Stimulated activated naive CD8-positive, alpha-beta T cell treated with anti-CD3 and anti-CD28 coated beads, Interleukin-15, Interleukin-2, amounts not matched to agents 100 U/mL and 50 U/mL, for 24 hours (primary cell): ENCODE data around the gene GANAB.
A peak's percentile ranks its signal among the peaks of the same experiment; 100 is the strongest.
"Not testable (repeated sequence)": the region's sequence is repeated elsewhere in the genome, so short reads cannot be mapped to it uniquely, and the experiment has no call there.

Experiments used
- ATAC-seq: fragments of 150-1000 bp; cut with Tn5 transposase; one replicate; pipeline ENCODE4 v1.10.0; 2021
- DNase-seq: peaks from one replicate; pipeline ENCODE4 v3.0.0; 2021

Gene GANAB

GRCh38 chr11:62645946-62646824, at the start of gene GANAB:
Gene GANAB (minus strand): TSS chr11:62646613. CDS start chr11:62646599, 14 bp downstream.
- DNase-seq (peak; percentile 100), ATAC-seq (peak; percentile 98)

DNA sequence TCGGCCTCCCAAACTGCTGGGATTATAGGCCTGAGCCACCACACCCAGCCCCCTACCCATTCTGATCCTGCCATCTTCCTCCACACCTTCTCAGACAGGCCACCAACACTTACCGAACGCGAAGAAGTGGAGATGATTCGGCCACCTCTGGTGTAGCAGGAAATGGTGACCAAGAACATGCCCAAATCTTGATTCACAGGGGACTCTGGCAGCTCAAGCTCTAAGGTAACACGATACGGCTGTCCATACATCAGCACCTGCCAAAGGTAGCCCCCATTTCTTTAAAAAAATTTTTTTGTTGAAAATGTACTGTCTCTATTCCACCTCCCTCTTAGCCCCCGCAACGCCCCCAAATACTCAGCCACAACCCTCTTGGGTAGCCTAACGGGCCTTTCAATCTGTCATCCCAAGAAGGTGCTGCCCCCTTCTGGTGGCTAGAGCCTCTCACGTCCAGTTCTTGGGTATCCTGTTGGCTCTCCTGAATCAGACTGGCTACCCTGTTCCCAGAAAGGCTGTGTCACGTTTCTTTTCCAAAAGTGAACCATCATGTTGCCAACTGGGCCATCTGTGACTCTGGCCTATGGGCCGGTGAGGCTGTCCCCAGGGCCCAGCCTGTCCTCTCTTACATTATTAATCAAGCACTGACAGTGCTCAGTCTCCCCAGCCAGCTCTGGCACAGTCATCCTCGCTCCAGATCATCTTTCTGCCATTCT, 48.2 kb upstream of the GANAB start:
- peak; percentile 80 for ATAC-seq
- DNase-seq: peak; percentile 82

DNA sequence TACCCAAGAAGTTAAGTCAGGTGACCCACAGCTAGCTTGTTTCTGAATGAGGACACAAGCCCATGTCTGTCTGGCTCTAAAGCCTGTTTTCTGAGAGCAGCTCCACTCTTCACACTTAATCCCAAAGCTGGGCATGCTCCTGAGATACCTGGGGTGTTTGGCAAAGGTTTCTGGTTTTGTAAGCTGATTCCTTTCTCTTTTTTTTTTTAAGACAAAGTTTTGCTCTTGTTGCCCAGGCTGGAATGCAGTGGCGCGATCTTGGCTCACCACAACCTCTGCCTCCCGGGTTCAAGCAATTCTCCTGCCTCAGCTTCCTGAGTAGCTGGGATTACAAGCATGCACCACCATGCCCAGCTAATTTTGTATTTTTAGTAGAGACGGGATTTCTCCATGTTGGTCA, 47.2 kb upstream of the GANAB start:
- DNase-seq, ATAC-seq: not testable (repeated sequence)

- ATAC-seq (no peak), DNase-seq (no peak)
Observed at GRCh38 chr11:62689421-62690183, 43.2 kb upstream of the GANAB start, which contains the start of gene LRRN4CL. Gene LRRN4CL (minus strand): TSS chr11:62689530. CDS start chr11:62688508, 1,022 bp downstream.

DNA sequence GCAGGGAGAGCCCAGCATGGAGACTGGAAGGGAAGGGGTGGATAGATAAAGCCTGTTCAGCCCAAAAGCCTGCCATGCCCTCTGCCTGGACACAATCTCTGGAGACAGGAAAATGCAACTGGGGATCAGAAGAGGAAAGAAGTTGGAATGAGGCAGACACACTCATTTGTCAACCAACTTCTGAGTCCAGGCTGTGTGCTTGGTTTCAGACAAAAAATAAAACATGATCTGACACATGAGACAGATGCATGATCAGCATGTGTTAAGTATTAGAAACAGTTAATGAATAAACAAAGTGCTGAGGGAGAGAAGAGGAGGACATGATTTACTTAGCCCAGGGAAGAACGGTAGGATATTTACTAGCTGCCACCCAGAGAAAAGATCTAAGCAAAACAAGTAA, 42.1 kb upstream of the GANAB start:
- DNase-seq (no peak), ATAC-seq (no peak)

DNA sequence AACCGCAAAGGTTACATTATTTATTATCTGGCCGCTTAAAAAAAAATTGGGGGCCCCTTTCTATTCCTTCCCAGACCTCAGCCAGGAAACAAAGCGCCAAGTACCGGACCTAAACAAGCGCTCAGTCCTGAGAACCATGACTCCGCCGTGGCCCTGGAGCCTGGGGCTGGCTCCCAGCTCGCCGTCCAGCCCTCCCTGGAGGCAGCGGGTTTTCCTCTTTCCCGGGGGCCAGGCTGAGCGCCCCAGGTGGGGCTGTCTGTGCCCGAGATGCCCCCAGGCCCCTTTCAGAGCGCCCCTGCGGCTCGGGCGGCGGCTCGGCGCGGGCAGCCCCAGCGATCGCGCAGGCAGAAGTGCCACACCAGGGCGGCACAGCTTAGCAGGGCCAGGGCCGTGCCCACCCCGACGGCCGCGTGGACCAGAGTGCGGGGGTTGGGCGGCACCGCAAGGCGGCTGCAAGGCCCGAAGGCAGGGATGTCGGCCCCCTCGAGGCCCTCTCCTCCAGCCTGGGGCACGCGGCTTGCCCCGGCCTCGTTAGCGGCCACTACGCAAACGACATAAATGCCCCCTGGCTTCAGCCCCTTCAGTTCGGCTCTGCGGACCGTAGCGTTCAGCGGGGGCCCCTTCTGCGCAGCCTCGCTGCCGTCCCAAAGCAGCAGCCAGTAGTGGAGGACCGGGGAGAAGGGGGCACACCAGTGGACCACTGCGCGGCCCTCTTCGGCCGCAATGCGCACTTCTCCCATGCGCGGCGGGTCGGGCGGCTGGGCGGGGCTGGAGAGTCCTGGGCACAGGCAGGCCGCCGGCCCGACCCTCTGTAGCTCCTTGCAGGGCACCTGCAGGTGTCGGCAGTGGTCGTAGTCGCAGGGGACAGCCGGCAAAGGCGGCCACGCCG, 41.3 kb upstream of the GANAB start:
- ATAC-seq: peak; percentile 20

DNA sequence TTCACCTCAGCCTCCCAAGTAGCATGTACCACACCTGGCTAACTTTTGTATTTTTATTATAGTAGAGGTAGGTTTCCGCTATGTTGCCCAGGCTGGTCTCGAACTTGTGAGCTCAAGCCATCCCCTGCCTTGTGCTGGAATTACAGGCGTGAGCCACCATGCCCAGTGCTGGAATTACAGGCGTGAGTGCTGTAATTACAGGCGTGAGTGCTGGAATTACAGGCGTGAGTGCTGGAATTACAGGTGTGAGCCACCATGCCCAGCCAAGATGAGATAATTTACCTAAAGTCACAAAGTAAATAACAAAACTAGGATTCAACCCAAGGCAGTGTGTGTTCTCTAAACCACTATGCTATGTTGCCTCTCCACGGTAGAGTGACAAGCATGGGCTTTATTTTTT, 36.1 kb upstream of the GANAB start:
- DNase-seq: no peak
- ATAC-seq: no peak

More for the DNA sequence above, 41.3 kb upstream of the GANAB start:
- no peak for DNase-seq

DNA sequence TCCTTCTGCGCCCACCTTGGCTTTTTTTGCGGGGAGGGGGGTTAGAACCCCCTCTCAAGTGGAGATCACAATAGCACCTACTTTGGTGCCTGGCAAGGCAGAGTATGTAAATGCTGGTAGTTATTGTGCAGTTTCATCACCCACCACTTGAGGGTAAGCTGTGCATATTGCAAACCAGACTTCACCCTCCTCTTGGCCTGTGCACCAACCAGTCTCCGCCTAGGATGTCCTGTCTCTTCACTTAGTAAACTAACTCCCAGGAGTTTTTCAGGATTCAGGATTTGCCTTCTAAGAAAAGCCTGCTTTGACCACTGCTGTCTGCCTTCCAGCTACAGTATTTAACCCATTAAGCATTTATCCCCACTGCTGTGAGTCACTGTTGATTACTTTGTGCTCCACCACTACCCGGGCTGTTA, 34.4 kb upstream of the GANAB start:
- DNase-seq: no peak
- ATAC-seq: peak; percentile 85

DNA sequence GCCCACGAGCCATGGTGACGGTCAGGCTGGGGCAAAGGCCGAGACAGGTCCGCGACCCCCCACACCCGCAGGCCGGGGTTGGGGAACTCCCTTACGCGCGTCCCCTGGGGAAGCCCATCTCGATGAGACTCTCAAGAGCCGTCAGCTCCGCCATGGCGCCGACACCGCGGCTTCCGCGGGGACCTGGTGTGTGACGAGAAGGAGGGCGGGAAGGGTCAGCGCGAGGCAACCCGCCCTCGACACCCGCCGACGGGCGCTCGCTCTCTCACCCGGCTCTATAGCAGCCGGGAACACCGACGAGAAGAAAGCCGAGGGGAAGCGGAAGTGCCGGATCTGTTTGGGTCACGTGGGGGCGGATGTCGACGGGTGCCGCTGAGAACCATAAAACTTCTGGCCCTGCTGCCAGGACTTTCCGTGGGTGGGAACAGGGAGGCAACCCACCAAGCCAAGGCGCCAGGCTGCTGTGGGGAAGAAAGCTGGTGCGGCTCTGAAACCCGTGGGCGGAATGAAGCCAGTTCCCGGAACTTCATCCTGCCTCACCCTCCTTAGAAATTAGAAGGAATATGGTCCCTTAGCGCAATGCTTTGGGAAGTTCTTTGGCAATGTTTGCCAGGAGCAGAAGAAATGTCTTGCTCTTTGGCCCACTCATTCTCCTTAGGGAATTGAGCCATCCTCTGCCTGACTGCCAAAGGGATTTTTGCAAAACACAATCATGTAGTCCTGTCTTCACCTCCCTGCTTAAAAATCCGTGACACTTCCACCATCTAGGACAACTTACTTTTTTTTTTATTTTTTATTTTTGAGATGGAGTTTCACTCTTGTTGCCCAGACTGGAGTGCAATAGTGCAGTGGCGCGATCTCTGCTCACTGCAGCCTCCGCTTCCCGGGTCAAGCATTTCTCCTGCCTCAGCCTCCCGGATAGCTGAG, 32.6 kb upstream of the GANAB start, which contains the start of gene UBXN1:
UBXN1 (minus strand) TSS at position 304 of the 927 bp plus-strand sequence; CDS start at position 154, 150 bp downstream.
- DNase-seq: peak; percentile 89
- peak; percentile 87 for ATAC-seq

DNA sequence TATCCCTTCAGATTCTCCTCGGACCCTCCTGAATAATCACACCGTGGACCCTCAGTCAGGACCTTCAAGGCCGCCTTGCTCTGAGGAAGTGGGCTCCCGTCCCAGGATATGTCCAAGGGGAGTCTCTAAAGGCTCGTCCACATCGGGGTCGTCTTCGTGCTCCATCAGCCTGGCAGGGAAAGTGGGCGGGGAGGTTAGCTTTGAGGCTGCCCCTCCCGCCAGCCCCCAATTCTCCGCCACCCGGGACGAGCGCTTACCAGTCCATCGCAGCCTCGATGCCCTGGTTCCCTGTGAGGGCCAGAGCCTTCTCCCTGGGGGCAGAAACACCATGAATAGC, 32.0 kb upstream of the GANAB start:
- DNase-seq (no peak), ATAC-seq (no peak)

GRCh38 chr11:62677714-62678113, 31.3 kb upstream of the GANAB start:
- DNase-seq (no peak), ATAC-seq (no peak)

- ATAC-seq (no peak), DNase-seq (no peak)
Observed at GRCh38 chr11:62677156-62677555, 30.7 kb upstream of the GANAB start.

- DNase-seq: no peak
- ATAC-seq: no peak
Observed at GRCh38 chr11:62676698-62677097, 30.3 kb upstream of the GANAB start.

DNA sequence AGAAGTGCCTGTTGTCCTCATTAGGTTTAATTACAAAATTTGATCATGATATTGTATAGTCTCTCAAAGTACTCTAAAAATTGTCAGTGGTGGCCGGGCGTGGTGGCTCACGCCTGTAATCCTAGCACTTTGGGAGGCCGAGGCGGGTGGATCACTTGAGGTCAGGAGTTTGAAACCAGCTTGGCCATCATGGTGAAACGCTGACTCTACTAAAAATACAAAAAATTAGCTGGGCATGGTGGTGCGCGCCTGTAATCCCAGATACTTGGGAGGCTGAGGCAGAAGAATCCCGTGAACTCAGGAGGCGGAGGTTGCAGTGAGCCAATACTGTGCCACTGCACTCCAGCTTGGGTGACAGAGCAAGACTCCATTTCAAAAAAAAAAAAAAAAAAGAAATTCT, 29.0 kb upstream of the GANAB start:
- DNase-seq, ATAC-seq: not testable (repeated sequence)

GRCh38 chr11:62673196-62673525, 26.7 kb upstream of the GANAB start:
- no peak for ATAC-seq
- DNase-seq: no peak

DNA sequence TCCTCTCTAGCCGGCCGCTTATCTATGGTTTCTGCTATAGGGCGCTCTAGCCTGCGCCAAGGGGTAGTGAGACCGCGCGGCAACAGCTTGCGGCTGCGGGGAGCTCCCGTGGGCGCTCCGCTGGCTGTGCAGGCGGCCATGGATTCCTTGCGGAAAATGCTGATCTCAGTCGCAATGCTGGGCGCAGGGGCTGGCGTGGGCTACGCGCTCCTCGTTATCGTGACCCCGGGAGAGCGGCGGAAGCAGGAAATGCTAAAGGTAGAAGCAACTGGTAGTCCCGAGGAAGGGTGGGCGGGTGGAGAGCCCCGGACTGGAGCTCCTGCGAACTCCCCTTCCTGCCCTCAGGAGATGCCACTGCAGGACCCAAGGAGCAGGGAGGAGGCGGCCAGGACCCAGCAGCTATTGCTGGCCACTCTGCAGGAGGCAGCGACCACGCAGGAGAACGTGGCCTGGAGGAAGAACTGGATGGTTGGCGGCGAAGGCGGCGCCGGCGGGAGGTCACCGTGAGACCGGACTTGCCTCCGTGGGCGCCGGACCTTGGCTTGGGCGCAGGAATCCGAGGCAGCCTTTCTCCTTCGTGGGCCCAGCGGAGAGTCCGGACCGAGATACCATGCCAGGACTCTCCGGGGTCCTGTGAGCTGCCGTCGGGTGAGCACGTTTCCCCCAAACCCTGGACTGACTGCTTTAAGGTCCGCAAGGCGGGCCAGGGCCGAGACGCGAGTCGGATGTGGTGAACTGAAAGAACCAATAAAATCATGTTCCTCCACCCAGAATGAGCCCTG, 25.4 kb upstream of the GANAB start, which contains the start of the genes LBHD1 and UQCC3:
LBHD1 (minus strand) TSS at position 660 of the 782 bp plus-strand sequence. CDS start 2,236 bp downstream, outside the sequence.
UQCC3 (plus strand) TSS at position 66 of the 782 bp plus-strand sequence; CDS start at position 139, 73 bp downstream.
- ATAC-seq: peak; percentile 94
- DNase-seq: peak; percentile 88

DNA sequence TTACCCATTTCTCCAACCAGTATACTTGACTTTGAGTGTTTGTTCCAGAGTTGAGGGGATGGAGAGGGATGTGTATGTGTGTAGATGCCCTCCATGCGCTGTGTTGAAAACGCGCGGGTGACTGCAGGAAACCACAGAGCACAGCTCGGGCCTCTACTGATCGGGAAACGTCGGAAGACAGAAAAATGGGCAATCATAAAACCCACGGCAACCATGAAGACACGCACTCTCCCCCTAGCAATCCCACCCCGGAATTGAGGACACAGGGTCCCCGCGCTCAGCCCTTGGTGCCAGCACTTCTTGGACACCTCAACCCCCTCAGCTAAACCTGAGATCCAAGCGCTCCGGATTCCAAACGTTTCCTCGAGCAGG, 24.8 kb upstream of the GANAB start:
- no peak for ATAC-seq
- no peak for DNase-seq

DNA sequence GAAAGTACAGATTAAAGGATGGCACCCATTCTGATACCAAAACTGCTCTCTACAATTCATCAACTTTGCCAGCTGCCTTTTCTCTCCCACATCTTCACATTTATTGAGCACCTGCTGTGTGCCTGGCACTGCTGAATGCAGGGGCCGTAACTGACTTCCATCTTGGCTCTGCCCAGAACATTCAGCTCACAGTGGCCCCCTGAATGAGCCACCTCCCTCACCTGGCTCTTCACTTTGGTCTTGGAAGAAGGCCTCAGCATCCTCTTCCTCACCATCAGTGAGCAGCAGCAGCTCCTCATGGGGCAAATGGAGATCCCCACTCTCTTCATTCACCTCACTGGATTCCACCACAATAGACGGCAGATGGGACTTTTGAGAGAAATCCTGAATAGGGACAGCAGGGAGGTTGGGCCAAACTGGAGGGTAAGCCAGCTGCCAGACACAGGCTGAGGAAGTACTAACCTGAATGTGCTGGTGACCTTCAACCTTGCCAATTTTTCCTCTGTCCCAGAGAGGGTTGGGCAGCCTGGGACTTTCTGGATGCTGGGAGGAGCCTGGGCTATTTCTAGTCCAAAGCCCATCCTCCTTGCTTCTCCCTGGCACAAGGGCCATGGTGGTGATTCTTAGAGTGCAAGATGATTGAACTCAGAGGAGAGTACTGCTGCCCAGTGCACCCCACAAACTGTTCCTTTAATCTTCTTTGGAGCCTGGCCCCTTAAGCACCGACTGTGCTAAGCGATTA, 23.2 kb upstream of the GANAB start:
- no peak for ATAC-seq

GRCh38 chr11:62667460-62667859, 21.0 kb upstream of the GANAB start:
- DNase-seq (no peak), ATAC-seq (no peak)

More for the DNA sequence above, 23.2 kb upstream of the GANAB start:
- no peak for DNase-seq
